Keratinocyte (primary cell): ENCODE data around the gene CMBL. TPM values are rescaled to one million over a fixed set of nuclear protein-coding genes. Genes with fewer than 3 reads are reported as not detected.
A peak's percentile ranks its signal among the peaks of the same experiment; 100 is the strongest.

Source experiments
- DNase-seq: peaks from one replicate; pipeline ENCODE4 v3.0.0-alpha.2; 2011; ENCODE audit warnings: low read depth, missing footprints, low spot score
- FAIRE-seq: peaks from 2 replicates; lab custom pipeline; 2011; peaks lifted over from hg19 to GRCh38; lab: Jason Lieb, UNC
- H2AFZ ChIP-seq: 2 replicates; pipeline ENCODE4 v1.6.0; 2012; ENCODE audit warnings: low read length, control low read depth, inconsistent platforms; ENCODE audit not compliant: control insufficient read depth
- H3K27ac ChIP-seq: 2 replicates; pipeline ENCODE4 v1.5.1; 2011; ENCODE audit warnings: low read length; ENCODE audit not compliant: control insufficient read depth, insufficient read depth
- H3K27me3 ChIP-seq: 3 replicates; pipeline ENCODE4 v1.6.0; 2011; ENCODE audit warnings: low read length; ENCODE audit not compliant: control insufficient read depth, insufficient read depth; ENCODE audit errors: extremely low read depth
- H3K36me3 ChIP-seq, 2 experiments: 2 replicates in 1 of 2; 3 replicates in 1 of 2; pipeline ENCODE4 v1.5.1; 2011; ENCODE audit warnings: low read length in 2 of 2, mild to moderate bottlenecking in 1 of 2; ENCODE audit not compliant: control insufficient read depth in 2 of 2, insufficient read depth in 2 of 2; ENCODE audit errors: extremely low read depth in 1 of 2
- H3K4me1 ChIP-seq: 3 replicates; pipeline ENCODE4 v1.5.1; 2011; ENCODE audit warnings: low read length; ENCODE audit not compliant: control insufficient read depth, insufficient read depth; ENCODE audit errors: extremely low read depth
- H3K4me2 ChIP-seq: 3 replicates; pipeline ENCODE4 v1.6.0; 2011; ENCODE audit warnings: low read depth, low read length; ENCODE audit not compliant: control insufficient read depth, insufficient read depth; ENCODE audit errors: extremely low read depth
- H3K4me3 ChIP-seq, 3 experiments: fragments of 200-600 bp in 1 of 3; sonication (generic) in 1 of 3; 2 replicates in 2 of 3; 3 replicates in 1 of 3; pipeline ENCODE4 v1.5.1; 2011 to 2016; ENCODE audit warnings: low read length in 3 of 3, mild to moderate bottlenecking in 3 of 3, control low read depth in 2 of 3, inconsistent platforms in 1 of 3, low read depth in 1 of 3, mixed read lengths in 1 of 3, mixed run types in 1 of 3, moderate library complexity in 1 of 3; ENCODE audit not compliant: control insufficient read depth in 2 of 3, insufficient read depth in 2 of 3; ENCODE audit errors: extremely low read depth in 1 of 3
- H3K79me2 ChIP-seq: 2 replicates; pipeline ENCODE4 v1.6.0; 2012; ENCODE audit warnings: low read length; ENCODE audit not compliant: control insufficient read depth, insufficient read depth
- H3K9ac ChIP-seq: 3 replicates; pipeline ENCODE4 v1.6.0; 2011; ENCODE audit warnings: low read length; ENCODE audit not compliant: control insufficient read depth, insufficient read depth; ENCODE audit errors: extremely low read depth
- H3K9me1 ChIP-seq: 3 replicates; pipeline ENCODE4 v1.6.0; 2011; ENCODE audit warnings: low read length; ENCODE audit not compliant: control insufficient read depth, insufficient read depth; ENCODE audit errors: extremely low read depth
- H3K9me3 ChIP-seq: 2 replicates; pipeline ENCODE4 v1.5.1; 2012; ENCODE audit warnings: low read depth, low read length; ENCODE audit not compliant: control insufficient read depth
- H4K20me1 ChIP-seq: 3 replicates; pipeline ENCODE4 v1.6.0; 2011; ENCODE audit warnings: low read length; ENCODE audit not compliant: control insufficient read depth, insufficient read depth; ENCODE audit errors: extremely low read depth
- CTCF ChIP-seq, 3 experiments: IDR thresholded peaks in 1 of 3; conservative IDR thresholded peaks in 1 of 3; optimal IDR thresholded peaks in 1 of 3; 2 replicates in 2 of 3; 3 replicates in 1 of 3; pipeline versions ENCODE3 to v1.5.1; 2011; ENCODE audit warnings: low read length in 3 of 3, mild to moderate bottlenecking in 3 of 3, moderate library complexity in 2 of 3, control low read depth in 1 of 3, inconsistent platforms in 1 of 3; ENCODE audit not compliant: insufficient read depth in 2 of 3; ENCODE audit errors: extremely low read depth in 1 of 3
- EZH2 ChIP-seq: IDR thresholded peaks from one replicate; pipeline ENCODE4 v1.6.1; 2012; ENCODE audit warnings: inconsistent platforms, mild to moderate bottlenecking, low read length, moderate library complexity
- dilution Hi-C: fragments of 300-500 bp; cut with MboI; formaldehyde crosslinking; loops from one replicate; pipeline ENCODE4 v1.7.0; 2020; ENCODE audit warnings: low sequenced_read_pairs; ENCODE audit not compliant: extremely low pct_ligation_motif_present
- polyA plus RNA-seq, 5 experiments: library from polyadenylated mRNA; depleted of rRNA in 3 of 5; stranded (reverse) in 3 of 5; stranded (forward) in 1 of 5; unstranded in 1 of 5; fragments of >200 nt; gene quantifications; 1 replicate in 1 of 5; 2 replicates in 3 of 5; 3 replicates in 1 of 5; pipeline versions ENCODE4 v1.2.1 to v1.2.3, GENCODE V29; 2011 to 2012; ENCODE audit warnings: missing spikeins in 2 of 5, low read depth in 1 of 5, low replicate concordance in 1 of 5

The CMBL gene
- polyA plus RNA-seq, 1 donor (not counting 4 experiments of a cell fraction or from before 2014, with no cell fraction given) = 9.1 TPM

- TF ChIP-seq CTCF (optimal IDR thresholded peaks at IDR 0.05 in 1 of 3, IDR thresholded peaks at IDR 0.05 in 1 of 3, conservative IDR thresholded peaks at IDR 0.05 in 1 of 3; ENCODE audit: extremely low read depth in 1 of 3, insufficient read depth in 2 of 3, low read length in 3 of 3) (no peak), EZH2 (no peak)
Observed at GRCh38 chr5:10306806-10307205, 896 bp downstream of the CMBL start.

GRCh38 chr5:10306114-10306513, 1.6 kb downstream of the CMBL start:
- DNase-seq (no peak), FAIRE-seq (no peak)
- Histone ChIP-seq H3K27me3 (no peaks in the 10 kb centered on the region), H3K79me2 (no peaks in the 10 kb centered on the region), H4K20me1 (no peaks in the 10 kb centered on the region), H3K27ac (no peak overlapping the region), H3K4me3 (peak overlapping the region in 1 of 3 experiments; percentile 22), H3K9ac (no peak overlapping the region), H3K9me3 (no peaks in the 10 kb centered on the region), H3K4me2 (peak overlapping the region; percentile 91), H2AFZ (peak overlapping the region; percentile 40), H3K36me3 (no peaks in the 10 kb centered on the region), H3K4me1 (peaks cover 43% of the 10 kb centered on the region), H3K9me1 (no peaks in the 10 kb centered on the region)
- TF ChIP-seq CTCF (optimal IDR thresholded peaks at IDR 0.05 in 1 of 3, IDR thresholded peaks at IDR 0.05 in 1 of 3, conservative IDR thresholded peaks at IDR 0.05 in 1 of 3; ENCODE audit: extremely low read depth in 1 of 3, insufficient read depth in 2 of 3, low read length in 3 of 3) = no peak
- no peak for TF ChIP-seq EZH2
- dilution Hi-C loops = no loop called here

More at GRCh38 chr5:10306806-10307205, 896 bp downstream of the CMBL start:
- no peaks in the 10 kb centered on the region for H3K9me3 ChIP-seq
- dilution Hi-C loops = no loop called here
- FAIRE-seq (no peak), DNase-seq (no peak)
- no peaks in the 10 kb centered on the region for H3K9me1 ChIP-seq
- H3K4me2 ChIP-seq = peak overlapping the region; percentile 91
- H3K9ac ChIP-seq = peak overlapping the region; percentile 75
- no peaks in the 10 kb centered on the region for H3K79me2 ChIP-seq
- H3K27ac ChIP-seq = no peak overlapping the region
- peak overlapping the region; percentile 91 for H2AFZ ChIP-seq
- H4K20me1 ChIP-seq = no peaks in the 10 kb centered on the region
- peaks cover 39% of the 10 kb centered on the region for H3K4me1 ChIP-seq
- H3K27me3 ChIP-seq = no peaks in the 10 kb centered on the region
- H3K4me3 ChIP-seq = peak overlapping the region in 2 of 3 experiments; percentile 72
- no peaks in the 10 kb centered on the region for H3K36me3 ChIP-seq
